ENCODE results near the gene WRNIP1. TPM values are rescaled to one million over a fixed set of nuclear protein-coding genes. Genes with fewer than 3 reads are reported as not detected.

WRNIP1 gene
- total and polyA plus RNA-seq, 2 of the 8 experiments (the other 6 are each of a cell fraction or from before 2014, with no cell fraction given), result 38.2 to 39.2 TPM

GRCh38 chr6:2745246-2745645 is 19.9 kb upstream of the WRNIP1 start:
- no peak overlapping the region for H2BK12ac ChIP-seq (ENCODE audit: low read depth, low read length)
- H3K56ac ChIP-seq (replicated peaks; ENCODE audit: insufficient read length, low read depth, low read length), result no peak overlapping the region
- no peak overlapping the region for H3K14ac ChIP-seq (ENCODE audit: insufficient read length)
- H3K36me3 ChIP-seq (ENCODE audit: control insufficient read depth in 2 of 4, insufficient read depth in 4 of 4, low read length in 3 of 4), result no peaks in the 10 kb centered on the region
- no peak for FAIRE-seq
- H2BK20ac ChIP-seq (ENCODE audit: low read length), result no peak overlapping the region
- no peak overlapping the region for H3K27ac ChIP-seq (ENCODE audit: low read depth, low read length)
- no peak overlapping the region for H2AFZ ChIP-seq (ENCODE audit: low read length)
- H4K20me1 ChIP-seq (replicated peaks in 1 of 2; ENCODE audit: control insufficient read depth in 1 of 2, insufficient read depth in 2 of 2, low read length in 2 of 2), result no peaks in the 10 kb centered on the region
- no peaks in the 10 kb centered on the region for H3K9me3 ChIP-seq (ENCODE audit: insufficient read depth in 2 of 2, low read depth in 1 of 2, low read length in 1 of 2)
- H3K4ac ChIP-seq (replicated peaks; ENCODE audit: insufficient read length, low read depth, low read length), result no peak overlapping the region
- H3K4me2 ChIP-seq (ENCODE audit: insufficient read depth in 1 of 2, low read depth in 2 of 2, low read length in 2 of 2), result no peak overlapping the region
- H3K4me3 ChIP-seq (ENCODE audit: extremely low read depth in 1 of 4, insufficient read depth in 2 of 4, low read depth in 3 of 4, low read length in 4 of 4), result no peak overlapping the region
- no peaks in the 10 kb centered on the region for H3K79me1 ChIP-seq (ENCODE audit: low read depth, low read length)
- H3K27me3 ChIP-seq (replicated peaks in 1 of 4; ENCODE audit: control insufficient read depth in 3 of 4, extremely low read depth in 1 of 4, insufficient read depth in 3 of 4, low read length in 3 of 4), result no peaks in the 10 kb centered on the region; a peak in 1 of 7 replicates
- no peak for DNase-seq (ENCODE audit: low read depth in 1 of 2, low spot score in 2 of 2)
- CTCF ChIA-PET (ENCODE audit: partially characterized antibody), result interaction anchor here (0.6 to 9.9 kb wide), 5 partner anchors 10 to 237 kb away, joined by 3 to 163 read pairs (median 4); no protein-coding TSS in a partner anchor
- no peak overlapping the region for H2BK5ac ChIP-seq (ENCODE audit: low read depth, low read length)
- H3K79me2 ChIP-seq (ENCODE audit: control insufficient read depth in 1 of 2, insufficient read depth in 2 of 2, low read length in 2 of 2), result no peaks in the 10 kb centered on the region
- no peak overlapping the region for H2BK15ac ChIP-seq (ENCODE audit: low read length)
- no peaks in the 10 kb centered on the region for H3K23me2 ChIP-seq (ENCODE audit: low read depth, low read length)
- no peak overlapping the region for H3K9ac ChIP-seq (replicated peaks in 1 of 4; ENCODE audit: extremely low read depth in 1 of 4, low read depth in 3 of 4, low read length in 3 of 4)
- TF ChIP-seq TCF12 (IDR thresholded peaks at IDR 0.05; ENCODE audit: low read depth, low read length), result no peak
- no peak for TF ChIP-seq SP2 (IDR thresholded peaks at IDR 0.05; ENCODE audit: low read length)
- TF ChIP-seq E2F6 (IDR thresholded peaks at IDR 0.05), result no peak
- no peak for TF ChIP-seq FOSL1 (IDR thresholded peaks at IDR 0.05; ENCODE audit: insufficient read depth, low read depth, low read length)
- no peak for TF ChIP-seq SP1 (IDR thresholded peaks at IDR 0.05; ENCODE audit: low read depth, low read length)
- TF ChIP-seq TBP (IDR thresholded peaks at IDR 0.05; ENCODE audit: low read depth, low read length), result no peak
- TF ChIP-seq YY1 (IDR thresholded peaks at IDR 0.05; ENCODE audit: low read depth, low read length), result no peak
- TF ChIP-seq HDAC2 (IDR thresholded peaks at IDR 0.05; ENCODE audit: borderline replicate concordance in 1 of 2, low read depth in 2 of 2, low read length in 2 of 2), result no peak
- no peak for TF ChIP-seq TAF1 (IDR thresholded peaks at IDR 0.05; ENCODE audit: low read depth, low read length)
- TF ChIP-seq KDM4A (IDR thresholded peaks at IDR 0.05; ENCODE audit: low read depth, low read length, severe bottlenecking), result no peak
- no peak overlapping the region for H2BK120ac ChIP-seq (replicated peaks; ENCODE audit: low read depth, low read length)
- H4K5ac ChIP-seq (ENCODE audit: insufficient read length, low read depth, low read length), result no peak overlapping the region
- WGBS, 2 experiments (ENCODE audit: extremely low coverage in 1 of 2, insufficient coverage in 1 of 2, insufficient read length in 1 of 2, insufficient replicate concordance in 2 of 2, low coverage in 1 of 2, low lambda C conversion rate in 2 of 2, missing lambda C conversion rate in 1 of 2), result 94% methylated on average over 4 of the region's 4 CpGs; no CpG with 5 or more reads in 1 of the 2 experiments
- no peak overlapping the region for H4K91ac ChIP-seq (replicated peaks; ENCODE audit: insufficient read length, low read length)
- H2AK5ac ChIP-seq (ENCODE audit: low read depth, low read length), result no peak overlapping the region
- H3K23ac ChIP-seq (ENCODE audit: insufficient read length), result no peak overlapping the region
- no peak overlapping the region for H3K18ac ChIP-seq (ENCODE audit: extremely low read depth, low read length)
- H3K4me1 ChIP-seq (replicated peaks in 1 of 4; ENCODE audit: control insufficient read depth in 3 of 4, insufficient read depth in 4 of 4, low read length in 3 of 4), result peaks cover 0 to 5% (median 4%) of the 10 kb centered on the region in 4 experiments; a peak in 5 of 7 replicates
- H4K8ac ChIP-seq (ENCODE audit: extremely low read depth, insufficient read depth, low read length), result no peak overlapping the region; the same call in 1 of the 2 replicates
- POLR2A ChIA-PET (ENCODE audit: partially characterized antibody), result interaction anchor here (1.3 kb wide), 1 partner anchor 13 kb away, joined by 3 read pairs; no protein-coding TSS in a partner anchor

Measured in H1 (cell line).